GM19238 (cell line): ENCODE data around the gene ZNRF1.

Experiments
- DNase-seq: peaks from one replicate; pipeline ENCODE4 v3.0.0; 2011; ENCODE audit warnings: low spot score; ENCODE audit not compliant: insufficient read length

Gene ZNRF1

DNA sequence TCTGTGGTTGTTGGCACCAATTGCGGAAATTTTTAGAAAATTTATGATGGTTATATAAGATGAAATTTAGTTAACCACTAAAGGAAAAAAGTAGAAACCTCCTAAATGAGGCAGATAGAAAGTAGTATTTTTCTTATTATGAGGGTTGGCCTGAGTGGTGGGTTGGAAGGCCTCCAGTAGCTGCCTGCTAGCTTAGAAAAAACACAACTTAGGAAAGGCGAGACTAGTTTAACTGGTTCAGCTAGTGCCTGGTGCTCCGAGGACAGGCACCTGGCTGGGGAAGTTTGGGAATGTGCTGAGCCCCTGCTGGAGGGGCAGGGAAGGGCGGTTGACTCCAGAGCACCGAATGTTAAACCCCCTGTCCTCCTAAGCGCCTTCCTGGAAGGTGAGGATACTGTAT lies 97.8 kb downstream of the ZNRF1 start:
- no peak for DNase-seq

DNA sequence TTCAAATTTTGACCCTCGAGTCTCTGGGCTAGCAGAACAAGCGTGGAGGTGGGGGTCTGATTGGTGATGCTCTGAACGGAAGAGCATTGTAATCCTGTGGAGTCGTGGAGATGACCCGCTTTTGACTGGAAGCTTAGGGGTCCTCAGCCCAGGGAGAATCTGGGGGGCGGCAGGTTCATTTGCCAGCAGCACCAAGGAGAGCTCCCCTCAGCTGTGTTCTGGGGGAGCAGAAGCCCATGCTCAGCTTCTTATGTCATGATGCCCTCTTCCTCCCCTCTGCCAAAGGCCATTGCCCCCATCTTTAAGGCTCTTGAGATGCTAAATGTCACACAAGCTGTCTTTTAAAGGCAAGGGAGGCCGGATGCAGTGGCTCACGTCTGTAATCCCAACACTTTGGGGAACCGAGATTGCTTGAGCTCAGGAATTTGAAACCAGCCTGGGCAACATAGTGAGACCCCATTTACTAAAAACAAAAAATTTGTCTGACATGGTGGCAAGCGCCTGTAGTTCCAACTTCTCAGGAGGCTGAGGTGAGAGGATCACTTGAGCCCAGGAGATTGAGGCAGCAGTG lies 98.5 kb downstream of the ZNRF1 start:
- no peak for DNase-seq

DNA sequence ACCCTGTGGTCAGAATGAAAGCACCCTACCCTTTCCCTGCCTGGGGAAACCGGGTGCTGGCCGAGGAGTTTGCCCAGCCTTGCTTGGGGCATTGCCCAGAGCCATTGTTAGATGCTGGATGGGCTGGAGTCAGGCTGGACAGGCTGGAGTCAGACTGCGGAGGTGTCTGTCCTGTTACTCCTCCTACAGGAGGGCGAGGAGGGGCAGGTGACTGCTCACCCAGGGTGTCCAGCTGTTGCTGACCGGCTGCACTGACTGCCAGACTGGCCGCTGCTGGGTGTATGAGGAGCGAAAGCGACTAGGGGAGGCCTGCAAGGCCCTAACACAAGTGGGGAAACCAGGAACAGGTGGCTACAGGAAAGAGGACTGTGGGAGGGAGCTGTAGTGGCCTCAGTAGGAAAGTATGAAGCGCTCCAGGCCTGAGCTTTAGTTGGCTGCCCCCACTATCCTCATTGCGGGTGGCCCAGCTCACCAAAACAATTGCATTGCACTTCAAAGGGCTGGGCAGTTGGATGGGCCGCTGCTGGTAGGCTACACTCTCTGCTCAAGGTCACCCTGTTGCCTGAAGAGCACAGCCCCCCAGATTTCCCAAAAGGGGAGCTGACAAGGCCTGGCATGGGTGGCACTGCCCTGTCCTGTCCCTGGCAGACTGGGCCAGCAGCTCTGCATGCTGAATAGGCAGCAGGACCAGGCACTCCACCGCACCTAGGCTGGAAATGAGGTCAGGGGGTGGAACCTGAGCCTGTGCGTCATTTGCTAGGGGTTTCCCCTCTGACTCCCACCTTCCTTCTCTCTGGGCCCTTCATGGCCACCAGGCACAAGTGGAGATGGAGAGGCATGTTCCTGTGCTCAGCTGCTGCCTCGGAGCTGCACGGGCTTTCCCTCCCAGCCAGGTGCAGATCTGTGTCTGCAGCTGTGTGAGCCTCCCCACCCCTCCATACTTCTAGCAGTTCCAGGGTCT lies 99.4 kb downstream of the ZNRF1 start:
- no peak for DNase-seq

DNA sequence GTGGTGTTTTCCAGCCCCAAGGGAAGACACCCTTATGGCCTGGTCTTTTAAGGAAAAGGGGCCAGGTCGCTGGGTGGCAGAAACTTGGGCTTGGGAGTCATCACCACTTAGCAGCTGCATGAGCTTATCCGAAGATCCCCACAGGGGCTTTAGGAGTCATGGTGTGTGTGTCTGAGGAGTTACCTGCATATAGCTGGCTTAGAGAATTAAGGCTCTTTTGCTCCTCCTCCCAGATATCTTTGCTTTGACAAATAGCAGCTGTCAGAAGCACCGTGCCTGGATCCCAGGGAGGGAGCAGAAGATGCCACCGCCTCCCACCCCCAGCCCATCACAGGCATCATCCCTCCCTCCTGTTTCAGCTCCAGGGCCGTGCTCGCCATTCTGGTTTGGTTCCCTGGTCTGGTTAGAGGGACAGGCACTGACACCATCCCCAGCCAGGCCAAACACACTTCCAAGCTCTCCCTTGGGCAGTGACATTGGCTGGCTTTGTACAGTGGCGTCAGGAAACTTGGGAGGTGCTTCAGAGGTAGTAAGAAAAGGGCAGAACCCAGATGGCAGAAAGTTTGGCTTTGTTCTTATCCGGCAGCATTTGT lies 100.3 kb downstream of the ZNRF1 start:
- DNase-seq: no peak

DNA sequence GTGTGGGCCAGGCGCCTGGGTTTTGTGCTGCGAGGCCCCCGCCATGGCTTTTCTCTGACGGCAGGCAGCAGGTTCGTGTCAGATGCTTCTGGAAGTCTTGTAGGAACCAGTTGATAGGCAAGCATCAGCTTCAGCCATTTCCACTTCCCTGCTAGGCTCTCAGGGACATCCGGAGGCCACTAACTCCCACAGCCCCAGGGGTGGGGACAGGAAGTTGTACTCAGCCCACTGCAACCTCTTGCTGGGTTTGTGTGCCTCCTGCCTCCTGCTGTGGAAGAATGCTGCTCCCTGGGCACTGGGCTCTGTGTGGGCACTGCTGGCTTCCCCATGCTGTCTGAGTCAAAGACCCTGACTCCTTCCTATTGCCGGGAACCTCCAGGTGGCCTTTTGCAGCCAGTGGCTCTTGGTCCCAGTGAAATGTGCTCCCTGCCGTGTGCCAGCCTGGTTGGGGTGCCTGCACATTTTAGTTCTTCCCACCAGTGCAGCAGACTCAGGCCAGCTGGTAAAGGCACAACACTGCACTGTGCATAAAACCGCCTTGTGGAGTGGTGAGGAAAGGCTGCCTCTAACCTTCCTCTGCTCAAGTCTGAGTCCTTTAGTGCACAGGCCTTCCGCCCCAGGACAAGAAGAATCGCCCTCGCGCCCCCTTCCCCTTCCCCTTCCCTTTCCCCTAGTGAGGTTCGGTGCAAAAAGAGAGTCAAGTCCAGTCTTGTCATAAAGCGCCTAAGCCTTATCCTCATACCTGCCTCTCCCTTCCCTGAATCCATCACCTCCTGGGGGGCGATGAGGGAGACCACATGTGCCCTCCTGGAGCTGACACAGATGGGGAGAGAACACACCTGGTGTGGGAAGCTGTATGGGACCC lies 101.1 kb downstream of the ZNRF1 start:
- DNase-seq: peak; percentile 58

DNA sequence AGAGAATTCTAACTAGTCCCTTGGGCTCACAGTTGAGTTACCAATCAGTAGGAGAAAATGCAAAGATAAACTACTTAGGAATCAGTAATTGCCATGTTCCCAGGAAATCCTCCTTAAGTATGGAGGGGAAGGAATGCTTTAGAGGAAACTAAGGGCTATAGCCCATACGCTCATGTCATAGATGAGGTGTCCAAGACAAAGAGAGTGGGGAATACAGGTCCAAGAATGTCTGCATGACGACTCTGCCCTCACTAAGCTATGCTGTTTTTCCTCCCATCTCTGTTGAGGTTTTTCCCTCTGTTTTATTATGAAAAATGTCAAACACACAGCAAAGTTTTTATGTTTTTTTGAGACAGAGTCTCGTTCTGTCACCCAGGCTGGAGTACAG lies 101.8 kb downstream of the ZNRF1 start:
- no peak for DNase-seq

DNA sequence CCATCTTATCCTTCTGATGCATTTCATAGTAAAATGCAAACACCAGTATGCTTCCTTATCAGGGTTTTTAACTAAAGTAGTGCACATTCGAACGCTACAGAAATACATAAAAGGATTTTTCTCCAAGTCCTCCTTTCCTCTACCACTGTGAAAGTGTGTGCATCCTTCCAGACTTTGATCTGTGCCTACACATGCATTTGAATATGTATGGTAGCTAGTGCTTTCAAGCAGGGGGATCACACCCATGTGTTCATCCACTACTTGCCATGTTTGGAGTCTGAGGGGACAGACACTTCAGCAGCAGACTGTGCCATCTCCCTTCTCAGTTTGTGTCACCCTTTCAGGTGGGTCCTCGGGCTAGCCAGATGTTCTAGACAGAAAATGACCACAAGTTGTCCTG lies 102.8 kb downstream of the ZNRF1 start:
- DNase-seq: no peak

DNA sequence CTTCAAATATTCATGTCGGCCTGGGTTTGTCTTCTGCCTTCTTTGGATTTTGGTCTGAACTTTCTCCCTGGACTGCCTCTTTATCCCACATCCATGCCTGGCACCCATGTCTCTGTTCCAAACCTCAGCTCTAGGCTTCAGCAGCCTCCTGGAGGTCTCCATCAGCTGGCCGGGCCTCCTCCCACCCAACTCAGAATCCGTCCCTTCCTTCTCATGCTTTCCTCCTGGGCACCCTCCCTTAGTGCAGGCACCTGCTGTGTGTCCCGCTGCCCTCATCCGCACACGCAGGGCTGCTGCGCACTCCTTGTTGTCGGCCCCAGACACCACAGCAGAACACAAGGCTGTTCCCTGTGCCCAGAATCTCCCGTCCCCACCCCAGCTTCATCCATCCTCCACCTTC lies 103.8 kb downstream of the ZNRF1 start:
- DNase-seq: no peak

DNA sequence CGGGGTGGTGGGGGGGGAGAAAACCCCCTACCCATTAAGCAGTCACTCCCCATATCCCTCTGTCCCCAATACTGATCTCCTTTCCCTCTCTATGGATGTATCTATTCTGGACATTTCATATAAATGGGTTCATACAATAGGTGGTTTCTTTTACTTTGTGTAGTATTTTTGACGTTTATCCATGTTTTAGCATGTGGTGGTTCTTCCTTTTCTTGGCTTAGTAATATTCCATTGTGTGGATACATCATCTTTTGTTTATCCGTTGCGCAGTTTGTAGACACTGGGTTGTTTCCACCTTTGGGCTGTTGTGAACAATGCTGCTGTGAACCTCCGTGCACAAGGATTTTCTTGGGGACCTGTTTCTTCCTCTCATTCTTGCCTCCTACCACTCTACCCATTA lies 105.2 kb downstream of the ZNRF1 start:
- DNase-seq: no peak

DNA sequence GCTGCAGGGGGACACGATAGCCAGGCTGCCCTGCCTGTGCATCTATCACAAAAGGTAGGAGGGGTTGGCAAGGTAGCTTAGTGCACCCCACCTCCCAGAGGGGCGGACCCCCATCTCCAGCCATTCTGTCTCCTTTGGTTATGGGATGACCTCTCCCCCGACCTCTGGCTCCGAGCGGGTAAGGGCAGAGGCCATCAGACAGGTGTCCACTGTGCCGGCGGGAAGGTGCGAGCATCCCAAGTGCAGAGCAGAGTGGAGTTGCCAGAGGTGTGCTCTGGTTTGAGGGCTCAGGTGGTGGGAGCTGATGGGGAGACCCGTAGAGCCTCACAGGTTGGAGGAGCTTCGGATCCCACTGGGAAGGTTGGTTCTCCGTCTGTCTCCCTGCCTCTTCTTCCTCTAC lies 106.0 kb downstream of the ZNRF1 start:
- DNase-seq: no peak

DNA sequence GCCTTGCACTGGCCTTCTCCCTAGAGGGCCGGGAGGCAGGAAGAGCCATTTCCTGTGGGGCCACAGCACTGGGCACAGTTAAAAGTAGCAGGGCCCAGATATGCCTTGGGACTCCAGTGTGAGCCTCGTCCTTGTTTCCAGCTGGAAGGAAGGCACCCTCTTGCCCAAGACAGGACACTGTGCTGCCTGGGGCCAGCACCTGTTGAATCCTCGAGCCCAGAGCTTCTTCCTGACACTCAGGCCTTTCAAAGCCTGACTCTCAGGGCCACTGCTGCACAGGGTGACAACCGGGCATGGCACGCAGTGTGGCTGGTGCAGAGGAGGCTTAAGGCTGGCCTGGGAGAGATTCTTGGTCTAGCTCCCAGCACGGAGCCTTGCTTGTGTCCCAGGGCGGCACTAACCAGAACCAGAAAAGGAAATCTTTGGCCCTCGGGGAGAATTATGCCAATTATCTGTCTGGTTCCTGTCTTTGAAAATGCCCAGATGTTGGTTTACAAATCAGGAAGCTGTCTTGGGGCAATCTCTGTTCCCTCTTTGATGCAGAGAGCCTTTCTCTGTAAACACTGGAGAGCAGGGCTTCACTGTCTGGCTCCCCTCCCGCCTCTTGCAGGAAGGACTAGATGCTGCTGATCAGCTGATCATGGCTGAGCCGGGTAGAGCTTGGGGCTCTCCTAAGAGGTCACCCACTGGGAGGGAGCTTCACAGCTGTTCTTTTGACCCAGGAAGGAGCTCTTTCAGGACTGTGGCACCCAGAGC lies 106.7 kb downstream of the ZNRF1 start:
- no peak for DNase-seq

DNA sequence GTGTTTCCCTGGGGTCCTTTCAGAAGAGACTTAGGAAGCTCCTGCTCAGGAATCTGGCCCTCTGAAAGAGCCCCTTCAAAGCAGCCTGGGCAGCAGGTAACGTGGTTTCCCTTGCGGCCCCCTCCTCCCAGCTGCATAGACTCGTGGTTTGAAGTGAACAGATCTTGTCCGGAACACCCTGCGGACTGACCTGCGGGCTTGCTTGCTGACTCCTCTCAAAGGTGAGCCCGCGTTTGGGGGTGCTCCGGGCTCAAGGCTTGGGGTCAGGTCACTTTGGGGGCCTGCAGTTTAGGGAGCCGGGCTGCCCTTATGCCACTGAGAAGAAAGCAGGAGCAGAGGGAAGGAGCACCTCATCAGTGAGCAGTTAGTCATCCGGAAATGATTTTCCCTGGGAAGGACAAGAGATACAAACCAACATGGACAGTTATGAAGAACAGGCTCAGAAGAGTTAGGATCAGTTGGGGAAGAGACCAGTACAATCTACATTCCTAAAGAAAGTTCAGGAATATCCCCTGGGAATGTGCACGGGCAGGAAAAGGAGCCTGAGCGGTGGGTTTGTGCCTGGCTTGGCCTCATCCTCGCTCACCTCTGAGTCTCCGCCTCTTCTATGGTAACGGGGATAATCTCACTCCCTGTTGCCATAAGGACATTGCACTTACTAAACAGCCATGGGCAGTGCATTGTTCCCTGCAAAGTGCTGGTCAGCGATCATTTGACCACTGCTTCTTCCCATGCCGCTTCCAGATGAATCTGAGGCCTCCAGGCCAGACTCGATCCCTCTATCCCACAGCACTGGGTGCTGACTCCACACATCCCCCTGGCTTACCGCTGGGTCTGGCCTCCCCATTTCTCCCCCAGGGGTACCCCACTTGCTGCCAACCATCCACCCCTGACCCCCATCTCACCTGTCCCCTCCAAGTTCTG lies 107.8 kb downstream of the ZNRF1 start:
- no peak for DNase-seq

DNA sequence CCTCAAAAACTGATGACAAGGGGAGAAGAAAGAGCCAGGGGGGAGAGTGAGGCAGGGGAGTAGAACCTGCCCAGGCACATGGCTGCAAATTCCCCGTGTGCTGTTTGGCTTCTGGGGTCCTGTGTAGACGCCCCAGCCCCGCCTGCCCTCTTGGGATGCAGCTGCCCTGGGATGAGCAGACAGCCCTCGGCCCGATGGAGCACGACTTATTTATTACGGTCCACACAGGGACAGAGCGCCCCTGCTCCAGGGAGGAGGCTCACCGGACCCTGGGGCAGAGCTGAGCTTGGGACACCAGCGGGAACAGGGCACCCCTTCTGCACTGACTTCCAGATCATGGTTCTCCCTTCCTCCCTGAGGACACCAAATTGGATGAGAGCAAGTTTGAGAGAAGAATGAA lies 108.7 kb downstream of the ZNRF1 start:
- no peak for DNase-seq

DNA sequence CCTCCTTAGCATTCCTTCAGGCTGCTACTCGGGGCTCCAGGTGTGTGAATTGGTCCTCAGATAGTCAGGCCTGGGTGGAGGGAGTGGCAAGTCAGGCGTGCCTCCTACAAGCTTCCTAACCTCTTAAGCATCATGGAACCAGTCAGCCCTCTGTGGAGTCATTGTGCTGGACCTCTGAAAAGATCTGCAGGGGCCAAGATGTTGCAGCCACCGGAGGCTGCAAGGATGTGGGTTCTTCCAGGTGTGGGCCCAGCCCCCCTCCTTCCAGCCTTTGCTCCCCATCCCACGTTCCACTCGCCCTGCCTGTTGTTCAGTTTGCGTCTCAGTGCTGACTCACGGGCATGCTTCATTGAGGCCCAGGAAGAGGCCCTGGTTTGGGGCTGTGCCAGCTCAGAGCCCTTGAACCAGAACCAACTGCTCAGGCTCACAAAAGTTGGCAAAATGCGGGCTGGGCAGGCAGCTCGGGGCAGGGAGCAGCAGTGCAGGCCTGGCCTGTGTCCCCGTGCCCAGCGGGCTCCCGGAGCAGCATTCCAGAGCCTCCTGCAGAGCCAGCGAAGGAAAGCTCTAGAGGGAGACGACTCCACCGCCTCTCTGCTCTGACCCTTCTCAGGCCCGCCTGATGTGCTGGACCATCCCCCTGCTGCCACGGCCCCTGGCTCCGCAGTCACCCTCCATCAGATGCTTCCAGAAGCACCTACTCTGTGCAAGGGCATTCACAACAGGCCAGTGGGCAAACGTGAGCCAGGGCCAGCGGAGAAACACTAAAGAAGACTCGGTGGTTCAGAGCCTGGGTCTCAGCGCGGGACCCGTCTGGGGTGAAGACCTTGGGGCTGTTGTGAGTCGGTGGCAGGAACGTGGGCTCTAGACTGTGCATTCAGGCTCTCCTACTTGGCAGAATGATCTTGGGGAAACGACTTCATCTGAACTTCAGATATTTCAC lies 110.2 kb downstream of the ZNRF1 start:
- DNase-seq: no peak

DNA sequence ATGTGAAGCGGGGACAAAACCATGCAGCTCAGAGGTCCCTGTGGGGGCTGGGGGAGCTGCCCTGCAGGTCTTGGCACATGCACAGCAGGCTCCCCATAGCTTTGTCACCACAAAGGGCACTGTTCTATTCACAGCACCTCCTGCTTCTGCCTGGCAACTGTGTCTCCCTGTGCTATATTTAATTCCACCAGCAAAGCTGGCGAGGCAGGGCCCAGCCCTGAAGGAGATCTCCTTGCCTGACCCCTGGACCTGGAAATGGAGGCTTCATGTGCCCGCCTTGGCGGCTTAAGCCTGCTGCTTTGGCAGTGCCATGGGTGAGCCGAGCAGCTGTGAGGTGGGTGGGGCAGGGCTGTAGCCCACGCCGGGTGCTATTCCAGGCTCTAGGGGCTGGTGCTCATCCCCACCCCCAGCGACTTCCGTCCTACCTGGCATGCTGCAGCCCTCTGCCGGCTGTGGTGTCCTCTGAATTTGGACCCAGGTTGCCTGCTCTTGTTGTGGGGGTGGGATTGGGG lies 111.0 kb downstream of the ZNRF1 start:
- no peak for DNase-seq

DNA sequence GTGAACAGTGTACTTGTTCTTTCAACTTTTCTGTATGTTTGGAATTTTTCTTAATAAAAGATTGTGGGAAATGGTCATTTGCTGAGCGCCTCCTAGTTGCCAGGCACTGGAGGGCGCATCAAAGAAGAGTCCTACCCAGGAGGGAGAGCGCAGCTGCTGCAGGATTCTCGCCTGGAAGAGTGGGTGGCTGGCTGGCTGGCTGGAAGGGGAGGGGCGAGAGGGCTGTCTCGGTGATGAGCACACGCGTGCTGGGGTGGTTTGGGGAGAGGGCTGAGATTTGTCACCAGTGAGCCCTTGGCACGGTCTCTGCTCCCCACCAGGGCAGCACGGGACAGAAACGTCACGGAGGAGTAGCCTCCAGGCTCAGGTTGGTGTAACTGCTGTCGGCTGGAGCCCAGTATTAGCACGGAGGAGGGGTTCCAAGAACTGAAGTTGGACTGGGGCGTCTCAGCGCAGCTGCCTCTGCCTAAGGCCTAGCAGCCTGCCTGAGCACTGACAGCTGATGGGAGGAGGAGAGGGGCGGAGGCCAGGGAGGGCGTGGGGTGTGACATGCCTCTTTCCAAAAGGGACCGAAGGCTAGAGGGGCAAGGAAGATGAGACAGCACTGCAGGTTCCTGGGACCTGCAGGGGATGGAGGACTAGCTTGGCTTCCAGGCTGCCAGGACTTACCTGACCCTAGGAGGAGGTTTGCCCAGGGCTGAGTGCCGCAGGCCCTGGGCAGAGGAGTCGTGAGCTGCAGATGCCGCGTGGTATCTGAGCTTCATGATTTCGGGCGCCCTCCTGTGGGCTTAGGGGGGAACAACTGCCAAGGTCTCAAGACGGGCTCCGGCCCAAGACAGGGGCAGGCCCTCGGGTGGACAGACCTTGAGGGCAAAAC lies 112.1 kb downstream of the ZNRF1 start:
- DNase-seq: peak; percentile 85

DNA sequence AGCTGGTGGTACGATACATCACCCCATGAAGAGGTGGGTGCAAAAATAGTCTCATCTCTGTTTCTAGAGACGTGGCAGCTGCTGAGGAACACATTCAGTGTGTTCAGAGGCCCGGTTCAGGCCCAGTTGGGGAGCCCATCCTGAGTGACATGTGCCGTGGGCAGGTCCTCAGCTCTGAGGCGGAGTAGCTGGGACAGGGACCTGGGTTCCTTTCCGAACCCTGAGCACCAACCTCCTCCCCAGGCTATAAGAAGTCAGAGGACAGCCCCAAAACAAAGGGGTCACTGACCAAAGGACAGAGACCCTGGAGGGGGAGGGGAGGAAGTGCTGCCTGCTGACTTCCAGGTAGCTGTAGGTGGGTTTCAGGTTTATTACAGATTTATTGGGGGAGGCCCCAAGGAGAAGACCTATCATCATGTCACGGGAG lies 112.7 kb downstream of the ZNRF1 start:
- DNase-seq: no peak
